ENCODE data around the gene AGFG2. TPM values are rescaled to one million over a fixed set of nuclear protein-coding genes. Genes with fewer than 3 reads are reported as not detected.

The AGFG2 gene
- total RNA-seq, 1 experiment from 2014 or later = 11.2 TPM

DNA sequence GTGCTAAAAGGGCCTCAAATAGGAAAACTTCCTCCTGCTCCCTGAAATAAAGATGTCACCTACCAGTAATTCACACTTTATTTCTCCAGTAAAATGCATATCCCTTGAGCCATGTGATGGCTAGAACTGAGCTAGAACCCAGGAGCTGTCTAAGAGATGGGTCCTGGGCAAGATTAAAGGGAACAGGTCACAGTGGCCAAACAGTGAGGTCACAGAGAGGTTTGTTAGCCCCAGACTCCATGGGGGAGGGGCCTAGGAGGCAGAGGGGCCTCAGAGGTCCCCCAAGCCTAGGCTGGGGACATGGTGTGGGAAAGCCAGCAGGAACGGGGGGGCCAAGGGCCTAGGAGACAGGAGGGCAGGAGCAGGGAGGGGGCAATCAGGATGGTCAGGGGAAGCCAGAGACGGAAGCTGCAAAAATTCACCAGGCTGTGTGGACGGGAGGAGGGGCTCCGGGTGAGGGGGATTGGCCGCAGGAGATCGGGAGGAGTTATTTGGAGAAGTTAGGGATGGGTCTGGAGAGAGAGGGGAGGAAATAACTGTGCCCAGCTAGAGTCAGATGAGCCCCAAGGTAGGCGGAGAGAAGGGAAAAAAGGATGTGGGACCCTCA is 50.4 kb downstream of the AGFG2 start:
- peak; percentile 52 for DNase-seq
- H4K8ac ChIP-seq (replicated peaks; ENCODE audit: insufficient read length, low read depth, low read length) = no peak overlapping the region
- H3K4me1 ChIP-seq (ENCODE audit: insufficient read depth, low read length) = peaks cover 3% of the 10 kb centered on the region; the same call in 1 of the 2 replicates
- H3K27ac ChIP-seq (ENCODE audit: insufficient read length, low read depth, low read length) = no peak overlapping the region
- Mint-ChIP-seq H3K9me3 (no peaks in the 10 kb centered on the region), H3K4me3 (peak overlapping the region; percentile 5 to 28; a peak in 4 of 5 replicates), H3K4me1 (peaks cover 24 to 30% of the 10 kb centered on the region in 2 experiments), H3K27me3 (ENCODE audit: low read depth) (peaks cover 40% of the 10 kb centered on the region), H3K27ac (no peak overlapping the region; a peak in 1 of 7 replicates), H3K36me3 (ENCODE audit: insufficient read depth in 1 of 3, low read depth in 3 of 3) (peaks cover 0 to 9% (median 0%) of the 10 kb centered on the region in 3 experiments; a peak in 1 of 7 replicates)
- no peak overlapping the region for H4K91ac ChIP-seq (ENCODE audit: insufficient read length, low read depth, low read length)
- no CpG with 5 or more reads among the region's 7 CpGs for WGBS (ENCODE audit: extremely low coverage, insufficient read length, low lambda C conversion rate)
- H2BK15ac ChIP-seq (ENCODE audit: low read depth, low read length) = no peak overlapping the region
- TF ChIP-seq, protein P1, sequence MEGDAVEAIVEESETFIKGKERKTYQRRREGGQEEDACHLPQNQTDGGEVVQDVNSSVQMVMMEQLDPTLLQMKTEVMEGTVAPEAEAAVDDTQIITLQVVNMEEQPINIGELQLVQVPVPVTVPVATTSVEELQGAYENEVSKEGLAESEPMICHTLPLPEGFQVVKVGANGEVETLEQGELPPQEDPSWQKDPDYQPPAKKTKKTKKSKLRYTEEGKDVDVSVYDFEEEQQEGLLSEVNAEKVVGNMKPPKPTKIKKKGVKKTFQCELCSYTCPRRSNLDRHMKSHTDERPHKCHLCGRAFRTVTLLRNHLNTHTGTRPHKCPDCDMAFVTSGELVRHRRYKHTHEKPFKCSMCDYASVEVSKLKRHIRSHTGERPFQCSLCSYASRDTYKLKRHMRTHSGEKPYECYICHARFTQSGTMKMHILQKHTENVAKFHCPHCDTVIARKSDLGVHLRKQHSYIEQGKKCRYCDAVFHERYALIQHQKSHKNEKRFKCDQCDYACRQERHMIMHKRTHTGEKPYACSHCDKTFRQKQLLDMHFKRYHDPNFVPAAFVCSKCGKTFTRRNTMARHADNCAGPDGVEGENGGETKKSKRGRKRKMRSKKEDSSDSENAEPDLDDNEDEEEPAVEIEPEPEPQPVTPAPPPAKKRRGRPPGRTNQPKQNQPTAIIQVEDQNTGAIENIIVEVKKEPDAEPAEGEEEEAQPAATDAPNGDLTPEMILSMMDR (conservative IDR thresholded peaks at IDR 0.05) = no peak
- H3K4ac ChIP-seq (ENCODE audit: low read depth, low read length) = no peak overlapping the region
- no peak overlapping the region for H2AFZ ChIP-seq (ENCODE audit: low read length)
- no peaks in the 10 kb centered on the region for H4K20me1 ChIP-seq (ENCODE audit: control insufficient read depth, insufficient read depth, insufficient read length)
- H3K9me3 ChIP-seq (ENCODE audit: control insufficient read depth, low read depth, low read length) = no peaks in the 10 kb centered on the region
- H3T11ph ChIP-seq (ENCODE audit: low read length) = no peak overlapping the region
- H3K18ac ChIP-seq (ENCODE audit: insufficient read length, low read depth, low read length) = no peak overlapping the region
- H2BK120ac ChIP-seq (ENCODE audit: low read depth, low read length, poor library complexity, severe bottlenecking) = no peak overlapping the region
- H3K79me1 ChIP-seq (ENCODE audit: insufficient read depth, low read depth, low read length, poor library complexity, severe bottlenecking) = no peaks in the 10 kb centered on the region
- no peak overlapping the region for H3K23ac ChIP-seq (ENCODE audit: insufficient read length, low read depth, low read length)
- peak overlapping the region; percentile 29 for H3K4me2 ChIP-seq (ENCODE audit: insufficient read depth, insufficient read length, low read length)
- H3K14ac ChIP-seq (ENCODE audit: insufficient read depth, low read length) = peak overlapping the region; percentile 16; the same call in 1 of the 2 replicates
- no peak overlapping the region for H3K9ac ChIP-seq (ENCODE audit: extremely low read depth, insufficient read length, low read length)
- no peaks in the 10 kb centered on the region for H3K79me2 ChIP-seq (ENCODE audit: insufficient read depth, low read length)
- H4K5ac ChIP-seq (ENCODE audit: insufficient read length, low read depth, low read length) = no peak overlapping the region
- H2BK12ac ChIP-seq (ENCODE audit: insufficient read length, low read depth, low read length) = no peak overlapping the region
- H3K27me3 ChIP-seq (ENCODE audit: insufficient read depth, low read length) = no peaks in the 10 kb centered on the region
- peaks cover 4% of the 10 kb centered on the region for H3K23me2 ChIP-seq (ENCODE audit: insufficient read length, low read depth, low read length, poor library complexity, severe bottlenecking)
- no peak overlapping the region for H3K56ac ChIP-seq (ENCODE audit: insufficient read length, low read depth, low read length)
- no peak overlapping the region for H2BK5ac ChIP-seq (ENCODE audit: insufficient read length, low read length)
- H2AK5ac ChIP-seq (ENCODE audit: insufficient read length, low read length) = no peak overlapping the region
- no peak overlapping the region for H2BK20ac ChIP-seq (ENCODE audit: low read depth, low read length, poor library complexity, severe bottlenecking)
